IMR-90 (cell line): Measurements from ENCODE around the gene RPS23. TPM values are rescaled to one million over a fixed set of nuclear protein-coding genes. Genes with fewer than 3 reads are reported as not detected.

Experiments used
- ATAC-seq: fragments of 200-7000 bp; cut with Tn5 transposase; 2 replicates; pipeline ENCODE4 v1.9.1; 2020; ENCODE audit warnings: low read depth, mild to moderate bottlenecking, moderate library complexity
- BruUV-seq: library from RNA; stranded (reverse); fragments of 400-500 nt; replicated peaks from 2 replicates; lab custom pipeline; 2021; lab: Mats Ljungman, UMichigan
- CTCF ChIA-PET: fragments of 300-600 bp; formaldehyde crosslinking; extraction: SDS; loops from one replicate; lab custom pipeline; 2021; ENCODE audit warnings: antibody characterized with exemption; lab: Yijun Ruan, JAX
- POLR2A ChIA-PET: fragments of 300-600 bp; sonication (Branson Sonifier 250); formaldehyde crosslinking; loops from one replicate; lab custom pipeline; 2022; ENCODE audit warnings: antibody characterized with exemption; ENCODE audit not compliant: unreplicated experiment; lab: Charles Lee
- DNase-seq: peaks from one replicate; pipeline ENCODE4 v3.0.0; 2013
- H2AFZ ChIP-seq: replicated peaks from 2 replicates; pipeline ENCODE3; 2013; ENCODE audit warnings: low read length, mild to moderate bottlenecking; ENCODE audit not compliant: poor library complexity
- H2AK5ac ChIP-seq: 2 replicates; pipeline ENCODE4 v1.6.1; 2013; ENCODE audit warnings: low read depth, low read length, inconsistent platforms
- H2AK9ac ChIP-seq: replicated peaks from 2 replicates; pipeline ENCODE3; 2013; ENCODE audit warnings: mild to moderate bottlenecking, low read depth, low read length, moderate library complexity; ENCODE audit not compliant: poor library complexity
- H2BK120ac ChIP-seq: 2 replicates; pipeline ENCODE4 v1.6.1; 2013; ENCODE audit warnings: low read depth, low read length, inconsistent platforms
- H2BK15ac ChIP-seq: 3 replicates; pipeline ENCODE4 v1.6.1; 2013; ENCODE audit warnings: low read depth, low read length, inconsistent platforms
- H2BK20ac ChIP-seq: 2 replicates; pipeline ENCODE4 v1.6.1; 2013; ENCODE audit warnings: low read depth, mild to moderate bottlenecking, inconsistent platforms, low read length, moderate library complexity
- H2BK5ac ChIP-seq: 2 replicates; pipeline ENCODE4 v1.6.1; 2013; ENCODE audit warnings: mild to moderate bottlenecking, low read depth, low read length, inconsistent platforms; ENCODE audit not compliant: poor library complexity, severe bottlenecking
- H3K14ac ChIP-seq: replicated peaks from 2 replicates; pipeline ENCODE4 v1.6.1; 2013; ENCODE audit warnings: low read depth, low read length, inconsistent platforms
- H3K18ac ChIP-seq: 2 replicates; pipeline ENCODE4 v1.6.1; 2013; ENCODE audit warnings: low read depth, low read length, control low read depth
- H3K23ac ChIP-seq: 2 replicates; pipeline ENCODE4 v1.6.1; 2013; ENCODE audit warnings: low read depth, low read length, inconsistent platforms
- H3K27ac ChIP-seq: 2 replicates; pipeline ENCODE4 v1.5.1; 2013; ENCODE audit warnings: mild to moderate bottlenecking, control low read depth, low read length; ENCODE audit not compliant: insufficient read depth
- H3K27me3 ChIP-seq: 2 replicates; pipeline ENCODE4 v1.6.1; 2013; ENCODE audit warnings: low read length; ENCODE audit not compliant: control insufficient read depth, insufficient read depth
- H3K36me3 ChIP-seq: 2 replicates; pipeline ENCODE4 v1.6.1; 2013; ENCODE audit warnings: low read length, mixed read lengths; ENCODE audit not compliant: control insufficient read depth, insufficient read depth
- H3K4ac ChIP-seq: 2 replicates; pipeline ENCODE4 v1.6.1; 2013; ENCODE audit warnings: low read depth, low read length, inconsistent platforms
- H3K4me1 ChIP-seq: 2 replicates; pipeline ENCODE4 v1.6.1; 2013; ENCODE audit warnings: low read length, mixed read lengths; ENCODE audit not compliant: control insufficient read depth, insufficient read depth
- H3K4me2 ChIP-seq: 2 replicates; pipeline ENCODE4 v1.6.1; 2013; ENCODE audit warnings: low read depth, mild to moderate bottlenecking, control low read depth, low read length, moderate library complexity
- H3K4me3 ChIP-seq: 2 replicates; pipeline ENCODE4 v1.5.1; 2013; ENCODE audit warnings: low read depth, mild to moderate bottlenecking, control low read depth, low read length, moderate library complexity; ENCODE audit not compliant: insufficient read depth
- H3K56ac ChIP-seq: 2 replicates; pipeline ENCODE4 v1.6.1; 2013; ENCODE audit warnings: low read length, inconsistent platforms; ENCODE audit not compliant: insufficient read depth; ENCODE audit errors: extremely low read depth
- H3K79me1 ChIP-seq, 2 experiments: 2 replicates each; pipeline ENCODE4 v1.6.1; 2013; ENCODE audit warnings: low read length in 2 of 2, inconsistent platforms in 1 of 2, low read depth in 1 of 2
- H3K9ac ChIP-seq: 2 replicates; pipeline ENCODE4 v1.6.1; 2013; ENCODE audit warnings: low read depth, low read length, control low read depth
- H3K9me1 ChIP-seq: 2 replicates; pipeline ENCODE4 v1.6.1; 2013; ENCODE audit warnings: low read length, inconsistent platforms; ENCODE audit not compliant: insufficient read depth
- H3K9me3 ChIP-seq: 2 replicates; pipeline ENCODE4 v1.6.1; 2013; ENCODE audit warnings: low read length; ENCODE audit not compliant: control insufficient read depth, insufficient read depth
- H4K20me1 ChIP-seq: 2 replicates; pipeline ENCODE4 v1.6.1; 2013; ENCODE audit warnings: low read length, inconsistent platforms; ENCODE audit not compliant: insufficient read depth
- H4K5ac ChIP-seq: 2 replicates; pipeline ENCODE4 v1.6.1; 2013; ENCODE audit warnings: mild to moderate bottlenecking, low read depth, low read length, control low read depth
- H4K8ac ChIP-seq, 2 experiments: 2 replicates each; pipeline ENCODE4 v1.6.1; 2013; ENCODE audit warnings: low read depth in 2 of 2, low read length in 2 of 2, control low read depth in 1 of 2, inconsistent platforms in 1 of 2
- H4K91ac ChIP-seq: 2 replicates; pipeline ENCODE4 v1.6.1; 2013; ENCODE audit warnings: low read depth, low read length, inconsistent platforms; ENCODE audit not compliant: insufficient read depth
- BHLHE40 ChIP-seq: fragments of 150-350 bp; IDR thresholded peaks from 2 replicates; pipeline ENCODE4 v1.6.1; 2016; ENCODE audit warnings: mild to moderate bottlenecking, low read depth, low read length
- CEBPB ChIP-seq: IDR thresholded peaks from 2 replicates; pipeline ENCODE4 v1.6.1; 2012; ENCODE audit warnings: low read depth, low read length, improper control_type of control experiment
- CHD1 ChIP-seq: IDR thresholded peaks from 2 replicates; pipeline ENCODE4 v1.6.1; 2012; ENCODE audit warnings: low read depth, low read length, improper control_type of control experiment
- MAFK ChIP-seq: IDR thresholded peaks from 2 replicates; pipeline ENCODE4 v1.6.1; 2012; ENCODE audit warnings: low read depth, low read length, improper control_type of control experiment
- MAZ ChIP-seq: IDR thresholded peaks from 2 replicates; pipeline ENCODE4 v1.6.1; 2012; ENCODE audit warnings: low read depth, mild to moderate bottlenecking, low read length, improper control_type of control experiment, moderate library complexity, borderline replicate concordance
- MXI1 ChIP-seq: IDR thresholded peaks from 2 replicates; pipeline ENCODE4 v1.6.1; 2012; ENCODE audit warnings: low read depth, mild to moderate bottlenecking, low read length, moderate library complexity, borderline replicate concordance
- NFE2L2 ChIP-seq: fragments of 150-350 bp; IDR thresholded peaks from 2 replicates; pipeline ENCODE4 v1.6.1; 2016; ENCODE audit warnings: low read depth, mild to moderate bottlenecking, low read length
- POLR2A ChIP-seq: IDR thresholded peaks from 2 replicates; pipeline ENCODE4 v1.6.1; 2012; ENCODE audit warnings: mild to moderate bottlenecking, low read depth, low read length
- RAD21 ChIP-seq: IDR thresholded peaks from 2 replicates; pipeline ENCODE4 v1.6.1; 2012; ENCODE audit warnings: low read length, improper control_type of control experiment
- RCOR1 ChIP-seq: IDR thresholded peaks from 2 replicates; pipeline ENCODE4 v1.6.1; 2012; ENCODE audit warnings: mild to moderate bottlenecking, low read length, improper control_type of control experiment; ENCODE audit not compliant: insufficient replicate concordance
- RFX5 ChIP-seq: IDR thresholded peaks from 2 replicates; pipeline ENCODE4 v1.8.0; 2012; ENCODE audit warnings: low read depth, mild to moderate bottlenecking, low read length, moderate library complexity
- SMC3 ChIP-seq: fragments of 150-350 bp; IDR thresholded peaks from 2 replicates; pipeline ENCODE4 v1.6.1; 2016; ENCODE audit warnings: low read depth, mild to moderate bottlenecking, antibody characterized with exemption, low read length, moderate library complexity
- WGBS, 2 experiments: methylation state at CpG; one replicate each; pipeline versions ENCODE4 v1.1.5 to v1.1.7; 2013; ENCODE audit warnings: missing lambda C conversion rate in 2 of 2; ENCODE audit not compliant: insufficient read length in 1 of 2; ENCODE audit errors: extremely low coverage in 2 of 2; 5-methylcytosine and 5-hydroxymethylcytosine counted together
- dilution Hi-C: fragments of 300-500 bp; cut with HindIII; formaldehyde crosslinking; loops from one replicate; pipeline ENCODE4 v1.14.3; 2018; ENCODE audit warnings: low sequenced_read_pairs; ENCODE audit not compliant: unreplicated experiment
- in situ Hi-C: fragments of 300-500 bp; cut with MboI; formaldehyde crosslinking; loops from 3 replicates; pipeline ENCODE4 v1.14.3; 2019; ENCODE audit warnings: low sequenced_read_pairs, inconsistent platforms, mixed read lengths
- intact Hi-C: fragments of 100-400 bp; cut with micrococcal nuclease; formaldehyde crosslinking; loops from 2 replicates; pipeline ENCODE4 v1.10.0; 2022
- polyA plus RNA-seq, 3 experiments: library from polyadenylated mRNA; depleted of rRNA; stranded (reverse); fragments of >200 nt; gene quantifications; 2 replicates each; pipeline ENCODE4 v1.2.3, GENCODE V29; 2012; ENCODE audit warnings: low replicate concordance in 1 of 3
- total RNA-seq: library from RNA; depleted of rRNA; stranded (reverse); fragments of >200 nt; gene quantifications from 2 replicates; pipeline ENCODE4 v1.2.3, GENCODE V29; 2012
- TF ChIP-seq, protein P1 (sequence below): fragments of 150-350 bp; IDR thresholded peaks from 2 replicates; pipeline ENCODE4 v1.6.1; 2016; ENCODE audit warnings: low read depth, mild to moderate bottlenecking, low read length, moderate library complexity, borderline replicate concordance
- TF ChIP-seq, protein P2 (sequence below): conservative IDR thresholded peaks from 2 replicates; pipeline ENCODE4 v1.5.1; 2012; ENCODE audit warnings: mild to moderate bottlenecking, low read depth, low read length, improper control_type of control experiment

The RPS23 gene
- total and polyA plus RNA-seq, 2 of the 4 experiments (the other 2 are of a cell fraction) = 3,186 to 3,318 TPM

DNA sequence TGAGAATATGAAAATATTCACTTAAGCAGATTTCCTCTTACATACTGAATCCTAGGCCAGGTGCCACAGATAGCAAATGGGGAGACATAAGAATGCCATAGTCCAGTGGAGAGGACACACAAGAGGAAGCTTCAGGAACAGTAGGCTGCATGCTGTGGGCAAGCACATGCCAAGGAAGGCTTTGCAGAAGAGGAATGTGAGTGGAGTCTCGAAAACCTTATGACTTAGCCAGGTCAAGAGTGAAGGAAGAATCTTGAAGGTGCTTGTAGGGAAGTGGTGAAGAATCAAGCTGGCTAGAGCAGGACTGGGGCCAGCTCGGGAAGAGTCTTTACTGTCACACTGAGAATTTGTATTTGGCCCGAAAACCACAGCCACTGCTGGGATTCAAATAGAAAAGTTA is 20.4 kb downstream of the RPS23 start:
- no peak overlapping the region for H4K91ac ChIP-seq
- no peak overlapping the region for H2AFZ ChIP-seq
- H3K9ac ChIP-seq = no peak overlapping the region
- no peak for ATAC-seq
- no peak overlapping the region for H3K4me3 ChIP-seq
- no peak for DNase-seq
- no peak overlapping the region for H2BK20ac ChIP-seq
- H3K4me2 ChIP-seq = no peak overlapping the region
- peak overlapping the region; percentile 29; the same call in 1 of the 2 replicates for H3K14ac ChIP-seq
- H3K36me3 ChIP-seq = no peaks in the 10 kb centered on the region
- intact Hi-C loops = loop anchor here (10.0 kb wide), 1 partner anchor 753 kb away; no protein-coding TSS in a partner anchor
- H3K4me1 ChIP-seq = peaks cover 1% of the 10 kb centered on the region; the same call in 1 of the 2 replicates
- no peak overlapping the region for H3K27ac ChIP-seq
- H3K4ac ChIP-seq = no peak overlapping the region
- no peak overlapping the region for H2BK5ac ChIP-seq
- peaks cover 3% of the 10 kb centered on the region for H3K9me1 ChIP-seq
- H3K79me1 ChIP-seq = no peaks in the 10 kb centered on the region
- H2AK5ac ChIP-seq = no peak overlapping the region
- H4K20me1 ChIP-seq = no peaks in the 10 kb centered on the region
- dilution Hi-C loops = no loop called here
- H2BK15ac ChIP-seq = no peak overlapping the region
- peak overlapping the region; percentile 33; the same call in 1 of the 2 replicates for H3K23ac ChIP-seq
- no peak overlapping the region for H3K18ac ChIP-seq
- no peaks in the 10 kb centered on the region for H3K27me3 ChIP-seq
- CTCF ChIA-PET = interaction anchor here (0.6 to 1.7 kb wide), 3 partner anchors 11 to 751 kb away, joined by 3 read pairs; no protein-coding TSS in a partner anchor
- no peak overlapping the region for H4K5ac ChIP-seq
- POLR2A ChIA-PET = no interaction called here
- no peak overlapping the region for H2BK120ac ChIP-seq
- no peak overlapping the region for H4K8ac ChIP-seq
- no peaks in the 10 kb centered on the region for H3K9me3 ChIP-seq
- 97% methylated on average over 3 of the region's 3 CpGs; no CpG with 5 or more reads in 1 of the 2 experiments for WGBS, 2 experiments
- no peak for TF ChIP-seq RCOR1
- TF ChIP-seq, protein P1, sequence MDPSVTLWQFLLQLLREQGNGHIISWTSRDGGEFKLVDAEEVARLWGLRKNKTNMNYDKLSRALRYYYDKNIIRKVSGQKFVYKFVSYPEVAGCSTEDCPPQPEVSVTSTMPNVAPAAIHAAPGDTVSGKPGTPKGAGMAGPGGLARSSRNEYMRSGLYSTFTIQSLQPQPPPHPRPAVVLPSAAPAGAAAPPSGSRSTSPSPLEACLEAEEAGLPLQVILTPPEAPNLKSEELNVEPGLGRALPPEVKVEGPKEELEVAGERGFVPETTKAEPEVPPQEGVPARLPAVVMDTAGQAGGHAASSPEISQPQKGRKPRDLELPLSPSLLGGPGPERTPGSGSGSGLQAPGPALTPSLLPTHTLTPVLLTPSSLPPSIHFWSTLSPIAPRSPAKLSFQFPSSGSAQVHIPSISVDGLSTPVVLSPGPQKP = no peak
- no peak for TF ChIP-seq CHD1
- TF ChIP-seq SMC3 = no peak
- no peak for TF ChIP-seq MAFK
- TF ChIP-seq RAD21 = no peak
- TF ChIP-seq CEBPB = no peak
- TF ChIP-seq BHLHE40 = no peak
- TF ChIP-seq NFE2L2 = no peak
- no peak for TF ChIP-seq MAZ
- TF ChIP-seq MXI1 = no peak
- no peak for TF ChIP-seq POLR2A
- TF ChIP-seq, protein P2, sequence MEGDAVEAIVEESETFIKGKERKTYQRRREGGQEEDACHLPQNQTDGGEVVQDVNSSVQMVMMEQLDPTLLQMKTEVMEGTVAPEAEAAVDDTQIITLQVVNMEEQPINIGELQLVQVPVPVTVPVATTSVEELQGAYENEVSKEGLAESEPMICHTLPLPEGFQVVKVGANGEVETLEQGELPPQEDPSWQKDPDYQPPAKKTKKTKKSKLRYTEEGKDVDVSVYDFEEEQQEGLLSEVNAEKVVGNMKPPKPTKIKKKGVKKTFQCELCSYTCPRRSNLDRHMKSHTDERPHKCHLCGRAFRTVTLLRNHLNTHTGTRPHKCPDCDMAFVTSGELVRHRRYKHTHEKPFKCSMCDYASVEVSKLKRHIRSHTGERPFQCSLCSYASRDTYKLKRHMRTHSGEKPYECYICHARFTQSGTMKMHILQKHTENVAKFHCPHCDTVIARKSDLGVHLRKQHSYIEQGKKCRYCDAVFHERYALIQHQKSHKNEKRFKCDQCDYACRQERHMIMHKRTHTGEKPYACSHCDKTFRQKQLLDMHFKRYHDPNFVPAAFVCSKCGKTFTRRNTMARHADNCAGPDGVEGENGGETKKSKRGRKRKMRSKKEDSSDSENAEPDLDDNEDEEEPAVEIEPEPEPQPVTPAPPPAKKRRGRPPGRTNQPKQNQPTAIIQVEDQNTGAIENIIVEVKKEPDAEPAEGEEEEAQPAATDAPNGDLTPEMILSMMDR = no peak
- no peak for TF ChIP-seq RFX5
- H3K56ac ChIP-seq = no peak overlapping the region
- in situ Hi-C loops = no loop called here
- no peak overlapping the region for H2AK9ac ChIP-seq
- no TSS peak for BruUV-seq
